ENCODE results near the gene E2F4. TPM values are rescaled to one million over a fixed set of nuclear protein-coding genes. Genes with fewer than 3 reads are reported as not detected.
A peak's percentile ranks its signal among the peaks of the same experiment; 100 is the strongest.

E2F4 gene, protein sequence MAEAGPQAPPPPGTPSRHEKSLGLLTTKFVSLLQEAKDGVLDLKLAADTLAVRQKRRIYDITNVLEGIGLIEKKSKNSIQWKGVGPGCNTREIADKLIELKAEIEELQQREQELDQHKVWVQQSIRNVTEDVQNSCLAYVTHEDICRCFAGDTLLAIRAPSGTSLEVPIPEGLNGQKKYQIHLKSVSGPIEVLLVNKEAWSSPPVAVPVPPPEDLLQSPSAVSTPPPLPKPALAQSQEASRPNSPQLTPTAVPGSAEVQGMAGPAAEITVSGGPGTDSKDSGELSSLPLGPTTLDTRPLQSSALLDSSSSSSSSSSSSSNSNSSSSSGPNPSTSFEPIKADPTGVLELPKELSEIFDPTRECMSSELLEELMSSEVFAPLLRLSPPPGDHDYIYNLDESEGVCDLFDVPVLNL
- total RNA-seq (ENCODE audit: unreplicated experiment), result 113 TPM
- long read RNA-seq, transcript E2F4-201 (10 exons, 2,096 nt), result major isoform, 70 of 95 reads
- long read RNA-seq, partial matches to known transcripts, result 4 of 95 reads
- long read RNA-seq, other reads (novel, unspliced or antisense), result 21 of 95 reads

DNA sequence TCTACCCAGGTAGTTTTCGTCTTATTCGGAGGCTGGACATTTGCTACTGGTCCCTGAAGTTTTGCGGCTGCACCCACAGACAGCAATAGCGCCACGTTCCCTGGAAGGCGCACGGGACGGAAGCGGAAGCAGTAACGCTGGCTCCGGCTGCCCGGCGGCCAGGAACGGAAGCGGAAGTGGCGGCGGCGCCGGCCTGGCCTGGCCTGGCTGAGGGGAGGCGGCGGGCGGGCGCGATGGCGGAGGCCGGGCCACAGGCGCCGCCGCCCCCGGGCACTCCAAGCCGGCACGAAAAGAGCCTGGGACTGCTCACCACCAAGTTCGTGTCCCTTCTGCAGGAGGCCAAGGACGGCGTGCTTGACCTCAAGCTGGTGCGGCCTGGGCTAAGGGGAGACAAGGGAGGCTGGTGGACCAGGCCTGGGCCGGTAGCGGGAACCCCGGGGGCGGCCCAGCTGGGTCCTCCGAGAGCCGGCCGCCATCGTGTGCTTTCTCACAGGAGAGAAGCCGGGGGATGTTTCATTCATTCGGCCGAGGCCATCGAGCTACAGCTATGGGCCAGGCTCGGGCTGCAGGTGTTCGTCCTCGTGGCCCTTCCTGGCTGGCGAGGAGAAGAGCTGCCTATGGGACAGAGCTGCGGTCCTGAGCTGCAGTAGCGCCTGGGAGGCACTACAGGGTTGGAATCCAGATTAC, at the start of gene E2F4:
Gene E2F4, plus strand, starts transcription at position 161 of the 687 bp plus-strand sequence. Its CDS starts 73 bp downstream, at position 234.
- Mint-ChIP-seq H3K9me3 (ENCODE audit: unreplicated experiment) (no peaks in the 10 kb centered on the region), H3K27me3 (ENCODE audit: unreplicated experiment) (peaks cover 22% of the 10 kb centered on the region), H3K4me1 (ENCODE audit: unreplicated experiment) (peaks cover 69% of the 10 kb centered on the region), H3K4me3 (ENCODE audit: unreplicated experiment) (peak within 1 kb of the TSS; percentile 97), H3K36me3 (ENCODE audit: low read depth, unreplicated experiment) (peaks cover 40% of the 10 kb centered on the region), H3K27ac (ENCODE audit: unreplicated experiment) (peak within 1 kb of the TSS; percentile 92)
- peak; percentile 93 for DNase-seq (ENCODE audit: low spot score)
- TF ChIP-seq, protein P1, sequence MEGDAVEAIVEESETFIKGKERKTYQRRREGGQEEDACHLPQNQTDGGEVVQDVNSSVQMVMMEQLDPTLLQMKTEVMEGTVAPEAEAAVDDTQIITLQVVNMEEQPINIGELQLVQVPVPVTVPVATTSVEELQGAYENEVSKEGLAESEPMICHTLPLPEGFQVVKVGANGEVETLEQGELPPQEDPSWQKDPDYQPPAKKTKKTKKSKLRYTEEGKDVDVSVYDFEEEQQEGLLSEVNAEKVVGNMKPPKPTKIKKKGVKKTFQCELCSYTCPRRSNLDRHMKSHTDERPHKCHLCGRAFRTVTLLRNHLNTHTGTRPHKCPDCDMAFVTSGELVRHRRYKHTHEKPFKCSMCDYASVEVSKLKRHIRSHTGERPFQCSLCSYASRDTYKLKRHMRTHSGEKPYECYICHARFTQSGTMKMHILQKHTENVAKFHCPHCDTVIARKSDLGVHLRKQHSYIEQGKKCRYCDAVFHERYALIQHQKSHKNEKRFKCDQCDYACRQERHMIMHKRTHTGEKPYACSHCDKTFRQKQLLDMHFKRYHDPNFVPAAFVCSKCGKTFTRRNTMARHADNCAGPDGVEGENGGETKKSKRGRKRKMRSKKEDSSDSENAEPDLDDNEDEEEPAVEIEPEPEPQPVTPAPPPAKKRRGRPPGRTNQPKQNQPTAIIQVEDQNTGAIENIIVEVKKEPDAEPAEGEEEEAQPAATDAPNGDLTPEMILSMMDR (IDR thresholded peaks at IDR 0.05; ENCODE audit: unreplicated experiment), result no peak

DNA sequence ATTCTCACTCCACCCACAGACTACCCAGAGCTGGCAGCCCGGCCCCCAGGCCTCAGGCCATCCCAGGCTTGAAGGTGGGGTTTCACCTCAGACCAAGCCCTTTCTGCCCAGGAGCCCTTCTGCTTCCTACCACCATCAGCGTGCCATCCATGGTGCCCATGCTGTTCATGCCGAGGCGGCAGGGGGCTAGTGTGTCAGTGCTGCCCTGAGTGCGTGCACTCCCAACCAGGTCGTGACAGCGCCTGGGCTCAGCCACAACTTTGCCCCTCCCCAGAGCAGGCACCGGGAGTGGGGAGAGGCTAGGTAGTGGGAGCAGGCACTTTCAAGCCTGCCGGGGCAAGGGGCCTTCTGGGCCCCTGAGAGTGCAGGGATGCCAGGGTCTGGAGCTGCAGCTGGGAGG, 49.6 kb upstream of the E2F4 start:
- no peak for DNase-seq (ENCODE audit: low spot score)
- no peak overlapping the region for H3K27ac Mint-ChIP-seq (ENCODE audit: unreplicated experiment)
- TF ChIP-seq, protein P1 (IDR thresholded peaks at IDR 0.05; ENCODE audit: unreplicated experiment), result no peak
- H3K36me3 Mint-ChIP-seq (ENCODE audit: low read depth, unreplicated experiment), result peaks cover 35% of the 10 kb centered on the region
- H3K4me3 Mint-ChIP-seq (ENCODE audit: unreplicated experiment), result peak overlapping the region; percentile 53
- peaks cover 11% of the 10 kb centered on the region for H3K27me3 Mint-ChIP-seq (ENCODE audit: unreplicated experiment)
- H3K9me3 Mint-ChIP-seq (ENCODE audit: unreplicated experiment), result no peaks in the 10 kb centered on the region
- no peaks in the 10 kb centered on the region for H3K4me1 Mint-ChIP-seq (ENCODE audit: unreplicated experiment)

DNA sequence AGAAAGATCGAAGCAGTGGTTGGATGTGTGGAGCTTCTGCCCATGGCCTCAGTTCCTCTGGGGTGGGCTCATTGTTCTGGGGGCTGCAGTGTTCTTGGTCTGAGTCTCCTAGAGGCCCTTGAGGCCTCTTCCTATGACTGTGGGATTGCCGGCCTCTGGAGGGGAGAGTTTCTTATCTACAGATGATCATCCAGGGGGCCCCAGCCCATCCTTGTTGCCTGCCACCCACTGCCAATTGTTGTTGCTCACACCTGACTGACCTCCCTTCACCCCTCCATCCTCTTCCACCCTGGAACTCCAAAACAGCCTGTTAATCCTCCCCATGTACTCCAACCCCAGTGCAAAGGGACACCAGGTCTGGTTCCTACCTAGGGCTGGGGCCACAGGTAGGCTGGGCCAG, 47.0 kb upstream of the E2F4 start:
- DNase-seq (ENCODE audit: low spot score), result no peak
- Mint-ChIP-seq H3K36me3 (ENCODE audit: low read depth, unreplicated experiment) (peaks cover 35% of the 10 kb centered on the region), H3K4me3 (ENCODE audit: unreplicated experiment) (no peak overlapping the region), H3K4me1 (ENCODE audit: unreplicated experiment) (no peaks in the 10 kb centered on the region), H3K27ac (ENCODE audit: unreplicated experiment) (no peak overlapping the region), H3K27me3 (ENCODE audit: unreplicated experiment) (peaks cover 19% of the 10 kb centered on the region), H3K9me3 (ENCODE audit: unreplicated experiment) (no peaks in the 10 kb centered on the region)
- TF ChIP-seq, protein P1 (IDR thresholded peaks at IDR 0.05; ENCODE audit: unreplicated experiment), result no peak

DNA sequence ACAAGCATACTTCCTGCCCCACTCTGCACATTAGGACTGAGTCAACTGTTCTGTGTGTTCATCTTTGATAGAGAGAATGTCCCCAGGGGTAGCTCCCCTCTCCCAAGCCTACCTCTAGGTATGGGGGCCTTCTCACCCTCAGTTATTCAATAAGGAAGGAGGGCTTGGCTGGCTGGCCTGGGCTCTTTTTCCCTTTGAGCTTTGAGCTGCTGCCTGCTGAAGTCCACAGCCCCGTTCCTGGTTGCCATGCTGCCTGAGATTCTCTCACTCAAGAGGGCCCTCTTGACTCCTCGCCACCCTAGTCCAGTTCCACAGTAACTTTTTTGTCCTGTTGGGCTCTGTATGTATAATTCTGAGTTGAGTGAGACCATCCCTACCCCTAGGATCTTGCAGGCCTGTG, 46.2 kb upstream of the E2F4 start:
- H3K36me3 Mint-ChIP-seq (ENCODE audit: low read depth, unreplicated experiment), result peaks cover 29% of the 10 kb centered on the region
- TF ChIP-seq, protein P1 (IDR thresholded peaks at IDR 0.05; ENCODE audit: unreplicated experiment), result no peak
- no peaks in the 10 kb centered on the region for H3K9me3 Mint-ChIP-seq (ENCODE audit: unreplicated experiment)
- DNase-seq (ENCODE audit: low spot score), result no peak
- no peak overlapping the region for H3K27ac Mint-ChIP-seq (ENCODE audit: unreplicated experiment)
- H3K4me3 Mint-ChIP-seq (ENCODE audit: unreplicated experiment), result no peak overlapping the region
- peaks cover 19% of the 10 kb centered on the region for H3K27me3 Mint-ChIP-seq (ENCODE audit: unreplicated experiment)
- H3K4me1 Mint-ChIP-seq (ENCODE audit: unreplicated experiment), result no peaks in the 10 kb centered on the region

All from endothelial cell (in vitro differentiated cells).